Calu3 (cell line): ENCODE measurements around the gene PLEKHG5. TPM values are rescaled to one million over a fixed set of nuclear protein-coding genes. Genes with fewer than 3 reads are reported as not detected.

ENCODE experiments used
- BruUV-seq: library from RNA; stranded (reverse); fragments of 400-500 nt; replicated peaks from 2 replicates; lab custom pipeline; 2021; lab: Mats Ljungman, UMichigan
- CTCF ChIA-PET: fragments of 300-600 bp; sonication (Branson Sonifier 250); formaldehyde crosslinking; loops from one replicate; lab custom pipeline; 2022; ENCODE audit warnings: antibody characterized with exemption; lab: Charles Lee
- DNase-seq: peaks from one replicate; pipeline ENCODE4 v3.0.0; 2022
- H3K27ac Mint-ChIP-seq: one replicate; pipeline ENCODE4 v1.8.0; 2022; ENCODE audit warnings: mixed read lengths; ENCODE audit not compliant: unreplicated experiment
- H3K27me3 Mint-ChIP-seq: one replicate; pipeline ENCODE4 v1.8.0; 2022; ENCODE audit warnings: mixed read lengths; ENCODE audit not compliant: unreplicated experiment
- H3K36me3 Mint-ChIP-seq: one replicate; pipeline ENCODE4 v1.8.0; 2022; ENCODE audit warnings: mild to moderate bottlenecking, moderate library complexity, mixed read lengths; ENCODE audit not compliant: insufficient read depth, unreplicated experiment
- H3K4me1 Mint-ChIP-seq: one replicate; pipeline ENCODE4 v1.8.0; 2022; ENCODE audit warnings: mild to moderate bottlenecking, low read depth, mixed read lengths; ENCODE audit not compliant: unreplicated experiment
- H3K4me3 Mint-ChIP-seq: one replicate; pipeline ENCODE4 v1.8.0; 2022; ENCODE audit warnings: mild to moderate bottlenecking, low read depth, moderate library complexity, mixed read lengths; ENCODE audit not compliant: unreplicated experiment
- H3K9me3 Mint-ChIP-seq: one replicate; pipeline ENCODE4 v1.8.0; 2022; ENCODE audit warnings: low read depth, mixed read lengths; ENCODE audit not compliant: unreplicated experiment
- CTCF ChIP-seq: fragments of 200-600 bp; IDR thresholded peaks from one replicate; pipeline ENCODE4 v1.8.0; 2022; ENCODE audit warnings: antibody characterized with exemption; ENCODE audit not compliant: unreplicated experiment
- intact Hi-C: fragments of 100-400 bp; cut with micrococcal nuclease; formaldehyde crosslinking; loops from one replicate; pipeline ENCODE4 v1.10.0; 2022; ENCODE audit not compliant: unreplicated experiment
- total RNA-seq: library from RNA; stranded (reverse); gene quantifications from 2 replicates; pipeline ENCODE4 v1.2.3, GENCODE V29; 2022

The PLEKHG5 gene
- total RNA-seq, 1 experiment from 2014 or later: 5.1 TPM

DNA sequence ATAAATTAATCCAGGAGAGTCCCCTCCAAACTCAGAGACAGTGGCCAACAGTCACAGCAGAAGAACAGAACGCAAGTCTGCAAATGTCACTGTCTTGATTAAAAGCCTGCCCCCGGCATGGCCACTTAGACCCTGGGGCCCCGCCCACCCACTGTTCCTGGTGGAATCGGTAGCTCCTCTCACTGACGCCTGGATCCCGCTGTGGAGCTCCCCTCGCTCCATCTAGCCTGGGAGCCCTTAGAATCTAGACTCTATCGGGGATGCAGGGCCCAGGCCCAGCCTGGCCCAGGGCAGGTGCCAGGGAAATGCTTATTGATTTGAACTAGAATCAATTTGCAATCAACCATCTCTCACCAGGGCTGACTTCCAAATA, 21.4 kb upstream of the PLEKHG5 start:
- H3K4me1 Mint-ChIP-seq: no peaks in the 10 kb centered on the region
- peaks cover 10% of the 10 kb centered on the region for H3K27me3 Mint-ChIP-seq

DNA sequence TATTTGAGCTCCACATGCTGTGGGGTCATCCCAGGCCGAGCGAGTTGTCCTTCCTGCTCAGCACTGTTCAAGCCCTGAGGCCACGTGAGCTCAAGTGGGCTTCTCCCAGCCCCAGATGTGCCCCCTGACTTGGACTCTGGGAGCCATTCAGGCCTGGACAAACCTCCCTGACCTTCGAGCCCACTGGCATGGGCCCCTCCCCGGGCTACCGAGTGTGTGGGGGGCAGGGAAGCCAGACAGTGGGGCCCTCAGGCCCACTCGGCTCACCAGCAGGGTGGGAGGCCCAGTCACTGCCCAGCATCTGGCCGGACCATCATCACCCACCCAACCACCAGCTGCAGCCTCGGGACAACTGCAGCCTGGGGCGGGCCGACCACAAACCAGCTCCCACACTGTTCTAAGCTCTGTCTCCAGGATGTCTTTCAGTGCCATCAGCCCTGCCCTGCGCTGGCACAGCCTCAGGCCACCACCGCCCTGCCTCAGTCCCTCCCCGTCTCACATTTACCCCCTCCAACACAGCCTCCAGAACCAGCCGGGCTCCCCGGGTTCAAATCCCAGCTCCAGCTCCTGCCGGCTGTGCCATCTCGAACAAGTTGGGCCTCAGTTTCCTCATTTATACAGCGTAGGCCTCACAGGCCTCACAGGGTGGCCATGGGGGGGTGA, 20.9 kb upstream of the PLEKHG5 start:
- CTCF ChIA-PET: no interaction called here
- no peak for DNase-seq
- Mint-ChIP-seq H3K9me3 (no peaks in the 10 kb centered on the region), H3K27me3 (peaks cover 10% of the 10 kb centered on the region), H3K36me3 (no peaks in the 10 kb centered on the region), H3K4me1 (no peaks in the 10 kb centered on the region), H3K4me3 (no peak overlapping the region), H3K27ac (no peak overlapping the region)
- no TSS peak for BruUV-seq
- intact Hi-C loops: no loop called here
- no peak for TF ChIP-seq CTCF

More for the DNA sequence above, 21.4 kb upstream of the PLEKHG5 start:
- Mint-ChIP-seq H3K36me3 (no peaks in the 10 kb centered on the region), H3K9me3 (no peaks in the 10 kb centered on the region), H3K4me3 (no peak overlapping the region), H3K27ac (no peak overlapping the region)
- no peak for TF ChIP-seq CTCF
- CTCF ChIA-PET: no interaction called here
- no peak for DNase-seq
- BruUV-seq: no TSS peak
- intact Hi-C loops: no loop called here

DNA sequence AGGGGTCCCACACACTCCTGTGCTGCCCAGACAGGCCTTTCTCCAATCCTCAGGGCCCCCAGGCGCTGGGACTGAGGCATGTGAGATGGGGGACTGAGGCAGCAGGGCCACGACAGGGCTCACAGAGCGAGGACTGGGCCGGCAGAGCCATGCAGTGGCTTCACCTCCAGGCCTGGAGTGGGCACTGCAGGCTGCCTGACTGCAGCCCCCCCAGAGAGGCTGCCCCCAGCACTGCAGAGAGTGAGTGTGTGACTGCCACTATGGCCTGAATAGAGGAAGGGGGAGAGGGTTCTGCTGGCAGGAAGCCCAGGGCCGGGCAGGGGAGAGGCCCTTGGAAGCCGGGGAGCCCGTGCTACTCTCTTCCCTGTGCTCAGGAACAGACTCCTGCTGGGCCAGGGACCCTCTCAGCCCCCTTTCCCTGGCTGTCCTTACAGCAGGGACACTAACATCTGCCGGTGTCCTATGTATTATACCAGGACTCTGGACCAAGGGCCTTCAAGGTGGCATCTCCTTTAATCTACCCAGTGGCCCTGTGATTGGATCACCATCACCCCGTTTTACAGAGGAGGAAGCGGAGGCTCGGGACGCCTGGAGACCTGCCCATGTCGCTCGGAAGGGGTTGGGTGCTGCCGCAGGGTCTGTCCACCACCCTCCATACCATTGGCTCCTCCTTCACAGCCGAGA, 20.2 kb upstream of the PLEKHG5 start:
- CTCF ChIA-PET: no interaction called here
- Mint-ChIP-seq H3K4me3 (no peak overlapping the region), H3K4me1 (no peaks in the 10 kb centered on the region), H3K36me3 (no peaks in the 10 kb centered on the region), H3K27me3 (peaks cover 10% of the 10 kb centered on the region), H3K27ac (no peak overlapping the region), H3K9me3 (no peaks in the 10 kb centered on the region)
- no peak for TF ChIP-seq CTCF
- intact Hi-C loops: no loop called here
- no TSS peak for BruUV-seq
- DNase-seq: no peak

DNA sequence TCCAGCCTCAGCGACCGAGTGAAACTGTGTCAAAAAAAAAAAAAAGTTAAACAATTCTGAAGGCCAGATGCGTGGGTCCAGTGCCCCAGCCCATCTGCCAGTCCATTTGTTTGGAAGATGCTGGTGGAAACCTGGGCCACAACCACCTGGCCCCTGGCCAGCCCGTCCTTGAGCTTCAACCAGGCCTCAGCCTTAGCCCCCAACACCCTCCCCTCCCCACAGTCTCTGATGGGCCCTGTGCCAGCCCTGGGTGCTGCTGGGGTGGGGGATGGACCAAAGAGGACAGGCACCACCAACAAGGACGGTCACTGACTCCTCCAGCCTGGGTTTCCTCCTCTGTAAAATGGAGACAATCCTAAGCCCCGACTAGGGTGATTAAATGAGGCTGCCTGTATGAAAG, 19.6 kb upstream of the PLEKHG5 start:
- intact Hi-C loops: no loop called here
- Mint-ChIP-seq H3K27ac (no peak overlapping the region), H3K4me3 (no peak overlapping the region), H3K36me3 (no peaks in the 10 kb centered on the region), H3K9me3 (no peaks in the 10 kb centered on the region), H3K4me1 (no peaks in the 10 kb centered on the region), H3K27me3 (peaks cover 10% of the 10 kb centered on the region)
- TF ChIP-seq CTCF: no peak
- DNase-seq: no peak
- BruUV-seq: no TSS peak
- CTCF ChIA-PET: no interaction called here
